Progenitor cell of endocrine pancreas (in vitro differentiated cells): ENCODE results near the gene NR4A3. TPM values are rescaled to one million over a fixed set of nuclear protein-coding genes. Genes with fewer than 3 reads are reported as not detected.
A peak's percentile ranks its signal among the peaks of the same experiment; 100 is the strongest.

Experiments used
- DNase-seq: peaks from one replicate; pipeline ENCODE4 v3.0.0; 2021; ENCODE audit warnings: low spot score; ENCODE audit not compliant: unreplicated experiment
- H3K27ac Mint-ChIP-seq: 2 replicates; pipeline ENCODE4 v1.8.0; 2021; ENCODE audit warnings: mild to moderate bottlenecking, moderate library complexity, mixed read lengths
- H3K27me3 Mint-ChIP-seq: 2 replicates; pipeline ENCODE4 v1.8.0; 2021; ENCODE audit warnings: mixed read lengths
- H3K36me3 Mint-ChIP-seq: 2 replicates; pipeline ENCODE4 v1.8.0; 2022; ENCODE audit warnings: mixed read lengths; ENCODE audit not compliant: insufficient read depth
- H3K4me1 Mint-ChIP-seq: 2 replicates; pipeline ENCODE4 v1.8.0; 2021; ENCODE audit warnings: low read depth, mixed read lengths
- H3K4me3 Mint-ChIP-seq: 2 replicates; pipeline ENCODE4 v1.8.0; 2021; ENCODE audit warnings: low read depth, mild to moderate bottlenecking, moderate library complexity, mixed read lengths
- H3K9me3 Mint-ChIP-seq: 2 replicates; pipeline ENCODE4 v1.8.0; 2021; ENCODE audit warnings: low read depth, mixed read lengths
- CTCF ChIP-seq: fragments of 200-600 bp; sonication (generic); IDR thresholded peaks from one replicate; pipeline ENCODE4 v1.5.0; 2021; ENCODE audit warnings: antibody characterized with exemption, mild to moderate bottlenecking; ENCODE audit not compliant: unreplicated experiment
- total RNA-seq: library from RNA; stranded (reverse); gene quantifications from 2 replicates; pipeline ENCODE4 v1.2.1, GENCODE V29; 2021

The NR4A3 gene
- total RNA-seq, 1 donor from 2014 or later, result 1.4 TPM

- H3K36me3 Mint-ChIP-seq, result no peaks in the 10 kb centered on the region
- no peak overlapping the region for H3K4me3 Mint-ChIP-seq
- H3K27me3 Mint-ChIP-seq, result no peaks in the 10 kb centered on the region
- H3K9me3 Mint-ChIP-seq, result no peaks in the 10 kb centered on the region
- DNase-seq, result no peak
- no peak for TF ChIP-seq CTCF
- H3K4me1 Mint-ChIP-seq, result peaks cover 5% of the 10 kb centered on the region
- peak overlapping the region; percentile 57 for H3K27ac Mint-ChIP-seq
These were observed 45.9 kb downstream of the NR4A3 start for GRCh38 chr9:99867536-99867935.

GRCh38 chr9:99867968-99868367, 46.3 kb downstream of the NR4A3 start:
- no peak for DNase-seq
- H3K27me3 Mint-ChIP-seq, result no peaks in the 10 kb centered on the region
- no peaks in the 10 kb centered on the region for H3K9me3 Mint-ChIP-seq
- no peak overlapping the region for H3K27ac Mint-ChIP-seq
- TF ChIP-seq CTCF, result no peak
- no peaks in the 10 kb centered on the region for H3K36me3 Mint-ChIP-seq
- peaks cover 5% of the 10 kb centered on the region for H3K4me1 Mint-ChIP-seq
- no peak overlapping the region for H3K4me3 Mint-ChIP-seq

- Mint-ChIP-seq H3K9me3 (no peaks in the 10 kb centered on the region), H3K27ac (peak overlapping the region; percentile 2), H3K27me3 (no peaks in the 10 kb centered on the region)
These were observed 47.2 kb downstream of the NR4A3 start for GRCh38 chr9:99868845-99869244.

GRCh38 chr9:99870126-99870525, 48.4 kb downstream of the NR4A3 start:
- Mint-ChIP-seq H3K27me3 (no peaks in the 10 kb centered on the region), H3K9me3 (no peaks in the 10 kb centered on the region), H3K4me3 (no peak overlapping the region), H3K27ac (no peak overlapping the region), H3K36me3 (no peaks in the 10 kb centered on the region), H3K4me1 (peaks cover 5% of the 10 kb centered on the region)
- no peak for DNase-seq
- no peak for TF ChIP-seq CTCF

More at GRCh38 chr9:99868845-99869244, 47.2 kb downstream of the NR4A3 start:
- Mint-ChIP-seq H3K4me3 (no peak overlapping the region), H3K36me3 (no peaks in the 10 kb centered on the region), H3K4me1 (peaks cover 5% of the 10 kb centered on the region)
- no peak for TF ChIP-seq CTCF
- DNase-seq, result no peak

GRCh38 chr9:99873531-99873930, 51.8 kb downstream of the NR4A3 start:
- no peak overlapping the region for H3K27ac Mint-ChIP-seq
- no peak overlapping the region for H3K4me3 Mint-ChIP-seq
- no peak for TF ChIP-seq CTCF

More at GRCh38 chr9:99873531-99873930, 51.8 kb downstream of the NR4A3 start:
- Mint-ChIP-seq H3K36me3 (no peaks in the 10 kb centered on the region), H3K9me3 (no peaks in the 10 kb centered on the region), H3K27me3 (no peaks in the 10 kb centered on the region), H3K4me1 (peaks cover 5% of the 10 kb centered on the region)
- DNase-seq, result no peak
